Measurements from ENCODE around the gene ADAMTS17. TPM values are rescaled to one million over a fixed set of nuclear protein-coding genes. Genes with fewer than 3 reads are reported as not detected.

Gene ADAMTS17
- total and polyA plus RNA-seq, 9 donors, result 3.1 to 8.2 (median 5.2) TPM

- Histone ChIP-seq H3K9me3 (replicated peaks; ENCODE audit: control insufficient read depth, low read depth, low read length) (peaks cover 13% of the 10 kb centered on the region), H3K27ac (ENCODE audit: low read length) (no peak overlapping the region), H3K36me3 (ENCODE audit: control insufficient read depth, insufficient read depth, low read length) (no peaks in the 10 kb centered on the region), H3K27me3 (ENCODE audit: control insufficient read depth, insufficient read depth, low read length) (no peaks in the 10 kb centered on the region), H3K4me3 (ENCODE audit: low read length) (no peak overlapping the region), H3K4me1 (ENCODE audit: control insufficient read depth, insufficient read depth, low read length) (peaks cover 2% of the 10 kb centered on the region)
- no peak for DNase-seq
- WGBS (ENCODE audit: insufficient coverage), result no CpG with 5 or more reads among the region's 7 CpGs
Observed at GRCh38 chr15:100174159-100174903, 167.4 kb downstream of the ADAMTS17 start.

- DNase-seq, result no peak
- WGBS (ENCODE audit: insufficient coverage), result 83% methylated on average over 4 of the region's 7 CpGs
- Histone ChIP-seq H3K4me1 (ENCODE audit: control insufficient read depth, insufficient read depth, low read length) (peaks cover 2% of the 10 kb centered on the region), H3K27ac (ENCODE audit: low read length) (no peak overlapping the region), H3K9me3 (replicated peaks; ENCODE audit: control insufficient read depth, low read depth, low read length) (peaks cover 13% of the 10 kb centered on the region), H3K36me3 (ENCODE audit: control insufficient read depth, insufficient read depth, low read length) (no peaks in the 10 kb centered on the region), H3K27me3 (ENCODE audit: control insufficient read depth, insufficient read depth, low read length) (no peaks in the 10 kb centered on the region), H3K4me3 (ENCODE audit: low read length) (no peak overlapping the region)
Observed at GRCh38 chr15:100172356-100173024, 169.3 kb downstream of the ADAMTS17 start.

- H3K27ac ChIP-seq (ENCODE audit: low read length), result no peak overlapping the region
- WGBS (ENCODE audit: insufficient coverage), result 84% methylated on average over 3 of the region's 5 CpGs
- no peak for DNase-seq
- H3K27me3 ChIP-seq (ENCODE audit: control insufficient read depth, insufficient read depth, low read length), result no peaks in the 10 kb centered on the region
- H3K36me3 ChIP-seq (ENCODE audit: control insufficient read depth, insufficient read depth, low read length), result peaks cover 3% of the 10 kb centered on the region
- H3K9me3 ChIP-seq (replicated peaks; ENCODE audit: control insufficient read depth, low read depth, low read length), result peaks cover 13% of the 10 kb centered on the region
- H3K4me3 ChIP-seq (ENCODE audit: low read length), result no peak overlapping the region
- H3K4me1 ChIP-seq (ENCODE audit: control insufficient read depth, insufficient read depth, low read length), result peaks cover 2% of the 10 kb centered on the region
Observed at GRCh38 chr15:100171411-100171810, 170.4 kb downstream of the ADAMTS17 start.

- no peak overlapping the region for H3K27ac ChIP-seq (ENCODE audit: low read length)
- peaks cover 3% of the 10 kb centered on the region for H3K36me3 ChIP-seq (ENCODE audit: control insufficient read depth, insufficient read depth, low read length)
- 66% methylated on average over 4 of the region's 8 CpGs for WGBS (ENCODE audit: insufficient coverage)
- no peaks in the 10 kb centered on the region for H3K27me3 ChIP-seq (ENCODE audit: control insufficient read depth, insufficient read depth, low read length)
- DNase-seq, result no peak
- peaks cover under 1% of the 10 kb centered on the region for H3K4me1 ChIP-seq (ENCODE audit: control insufficient read depth, insufficient read depth, low read length)
- peaks cover 13% of the 10 kb centered on the region for H3K9me3 ChIP-seq (replicated peaks; ENCODE audit: control insufficient read depth, low read depth, low read length)
- H3K4me3 ChIP-seq (ENCODE audit: low read length), result no peak overlapping the region
Observed at GRCh38 chr15:100170291-100171210, 171.2 kb downstream of the ADAMTS17 start.

GRCh38 chr15:100169615-100170290 is 172.0 kb downstream of the ADAMTS17 start:
- WGBS (ENCODE audit: insufficient coverage), result 87% methylated on average over 12 of the region's 20 CpGs
- no peak overlapping the region for H3K4me3 ChIP-seq (ENCODE audit: low read length)
- H3K27ac ChIP-seq (ENCODE audit: low read length), result no peak overlapping the region
- no peak for DNase-seq
- H3K36me3 ChIP-seq (ENCODE audit: control insufficient read depth, insufficient read depth, low read length), result peaks cover 3% of the 10 kb centered on the region
- peaks cover 13% of the 10 kb centered on the region for H3K9me3 ChIP-seq (replicated peaks; ENCODE audit: control insufficient read depth, low read depth, low read length)
- H3K27me3 ChIP-seq (ENCODE audit: control insufficient read depth, insufficient read depth, low read length), result no peaks in the 10 kb centered on the region
- no peaks in the 10 kb centered on the region for H3K4me1 ChIP-seq (ENCODE audit: control insufficient read depth, insufficient read depth, low read length)

- no peak for DNase-seq
- H3K36me3 ChIP-seq (ENCODE audit: control insufficient read depth, insufficient read depth, low read length), result peaks cover 3% of the 10 kb centered on the region
- H3K9me3 ChIP-seq (replicated peaks; ENCODE audit: control insufficient read depth, low read depth, low read length), result peaks cover 13% of the 10 kb centered on the region
- no peak overlapping the region for H3K27ac ChIP-seq (ENCODE audit: low read length)
- 100% methylated on average over 1 of the region's 11 CpGs for WGBS (ENCODE audit: insufficient coverage)
- H3K4me3 ChIP-seq (ENCODE audit: low read length), result no peak overlapping the region
- no peaks in the 10 kb centered on the region for H3K4me1 ChIP-seq (ENCODE audit: control insufficient read depth, insufficient read depth, low read length)
- no peaks in the 10 kb centered on the region for H3K27me3 ChIP-seq (ENCODE audit: control insufficient read depth, insufficient read depth, low read length)
Observed at GRCh38 chr15:100168787-100169186, 173.0 kb downstream of the ADAMTS17 start.

- no peaks in the 10 kb centered on the region for H3K27me3 ChIP-seq (ENCODE audit: control insufficient read depth, insufficient read depth, low read length)
- H3K4me3 ChIP-seq (ENCODE audit: low read length), result no peak overlapping the region
- no peak for DNase-seq
- peaks cover 13% of the 10 kb centered on the region for H3K9me3 ChIP-seq (replicated peaks; ENCODE audit: control insufficient read depth, low read depth, low read length)
- H3K36me3 ChIP-seq (ENCODE audit: control insufficient read depth, insufficient read depth, low read length), result peaks cover 3% of the 10 kb centered on the region
- no peaks in the 10 kb centered on the region for H3K4me1 ChIP-seq (ENCODE audit: control insufficient read depth, insufficient read depth, low read length)
- H3K27ac ChIP-seq (ENCODE audit: low read length), result no peak overlapping the region
- WGBS (ENCODE audit: insufficient coverage), result 79% methylated on average over 13 of the region's 15 CpGs
Observed at GRCh38 chr15:100167884-100168375, 173.8 kb downstream of the ADAMTS17 start.

- peaks cover 3% of the 10 kb centered on the region for H3K36me3 ChIP-seq (ENCODE audit: control insufficient read depth, insufficient read depth, low read length)
- no peak overlapping the region for H3K27ac ChIP-seq (ENCODE audit: low read length)
- no peaks in the 10 kb centered on the region for H3K9me3 ChIP-seq (replicated peaks; ENCODE audit: control insufficient read depth, low read depth, low read length)
- H3K27me3 ChIP-seq (ENCODE audit: control insufficient read depth, insufficient read depth, low read length), result no peaks in the 10 kb centered on the region
- H3K4me3 ChIP-seq (ENCODE audit: low read length), result no peak overlapping the region
- no CpG with 5 or more reads among the region's 1 CpG for WGBS (ENCODE audit: insufficient coverage)
- no peaks in the 10 kb centered on the region for H3K4me1 ChIP-seq (ENCODE audit: control insufficient read depth, insufficient read depth, low read length)
- DNase-seq, result no peak
Observed at GRCh38 chr15:100166313-100166712, 175.5 kb downstream of the ADAMTS17 start.

GRCh38 chr15:100163961-100164360 is 177.8 kb downstream of the ADAMTS17 start:
- no peak for DNase-seq
- H3K27ac ChIP-seq (ENCODE audit: low read length), result no peak overlapping the region
- 20% methylated on average over 1 of the region's 3 CpGs for WGBS (ENCODE audit: insufficient coverage)
- peaks cover 3% of the 10 kb centered on the region for H3K36me3 ChIP-seq (ENCODE audit: control insufficient read depth, insufficient read depth, low read length)
- H3K9me3 ChIP-seq (replicated peaks; ENCODE audit: control insufficient read depth, low read depth, low read length), result no peaks in the 10 kb centered on the region
- H3K4me1 ChIP-seq (ENCODE audit: control insufficient read depth, insufficient read depth, low read length), result no peaks in the 10 kb centered on the region
- H3K4me3 ChIP-seq (ENCODE audit: low read length), result no peak overlapping the region
- no peaks in the 10 kb centered on the region for H3K27me3 ChIP-seq (ENCODE audit: control insufficient read depth, insufficient read depth, low read length)
